Measurements from ENCODE around the gene OR9Q2. TPM values are rescaled to one million over a fixed set of nuclear protein-coding genes. Genes with fewer than 3 reads are reported as not detected.
"Not testable (repeated sequence)": the region's sequence is repeated elsewhere in the genome, so short reads cannot be mapped to it uniquely, and the experiment has no call there.

Gene OR9Q2
- total RNA-seq, 1 experiment from 2014 or later, result not detected

DNA sequence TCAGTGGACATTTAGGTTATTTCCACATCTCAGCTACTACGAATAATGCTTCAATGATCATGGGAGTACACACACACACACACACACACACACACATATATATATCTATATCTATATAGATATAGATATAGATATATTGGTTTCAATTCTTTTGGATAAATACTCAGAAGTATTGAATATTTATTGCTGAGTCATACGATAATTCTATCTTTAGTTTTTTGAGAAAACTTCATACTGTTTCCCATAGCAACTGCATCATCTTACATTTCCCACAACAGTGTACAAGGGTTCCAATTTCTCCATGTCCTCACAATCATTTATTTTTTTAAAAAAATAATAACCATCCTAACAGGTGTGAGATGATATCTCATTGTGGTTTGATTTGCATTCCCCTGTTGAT, 7.1 kb downstream of the OR9Q2 start:
- Mint-ChIP-seq H3K4me3 (ENCODE audit: unreplicated experiment) (no peak overlapping the region), H3K36me3 (ENCODE audit: insufficient read depth, unreplicated experiment) (peaks cover under 1% of the 10 kb centered on the region), H3K27ac (ENCODE audit: unreplicated experiment) (no peak overlapping the region), H3K4me1 (ENCODE audit: low read depth, unreplicated experiment) (peaks cover 36% of the 10 kb centered on the region), H3K27me3 (ENCODE audit: insufficient read depth, unreplicated experiment) (no peaks in the 10 kb centered on the region), H3K9me3 (ENCODE audit: unreplicated experiment) (peaks cover 38% of the 10 kb centered on the region)
- H3K27me3 ChIP-seq (replicated peaks; ENCODE audit: control insufficient read depth, insufficient read depth, low read length), result no peaks in the 10 kb centered on the region
- CTCF ChIA-PET, result no interaction called here
- POLR2A ChIA-PET, result no interaction called here
- no TSS peak for BruUV-seq (replicated peaks)
- no peak overlapping the region for H3K4me3 ChIP-seq (ENCODE audit: low read depth, low read length)
- H3K4me1 ChIP-seq, result peaks cover 33% of the 10 kb centered on the region
- TF ChIP-seq, protein P1, sequence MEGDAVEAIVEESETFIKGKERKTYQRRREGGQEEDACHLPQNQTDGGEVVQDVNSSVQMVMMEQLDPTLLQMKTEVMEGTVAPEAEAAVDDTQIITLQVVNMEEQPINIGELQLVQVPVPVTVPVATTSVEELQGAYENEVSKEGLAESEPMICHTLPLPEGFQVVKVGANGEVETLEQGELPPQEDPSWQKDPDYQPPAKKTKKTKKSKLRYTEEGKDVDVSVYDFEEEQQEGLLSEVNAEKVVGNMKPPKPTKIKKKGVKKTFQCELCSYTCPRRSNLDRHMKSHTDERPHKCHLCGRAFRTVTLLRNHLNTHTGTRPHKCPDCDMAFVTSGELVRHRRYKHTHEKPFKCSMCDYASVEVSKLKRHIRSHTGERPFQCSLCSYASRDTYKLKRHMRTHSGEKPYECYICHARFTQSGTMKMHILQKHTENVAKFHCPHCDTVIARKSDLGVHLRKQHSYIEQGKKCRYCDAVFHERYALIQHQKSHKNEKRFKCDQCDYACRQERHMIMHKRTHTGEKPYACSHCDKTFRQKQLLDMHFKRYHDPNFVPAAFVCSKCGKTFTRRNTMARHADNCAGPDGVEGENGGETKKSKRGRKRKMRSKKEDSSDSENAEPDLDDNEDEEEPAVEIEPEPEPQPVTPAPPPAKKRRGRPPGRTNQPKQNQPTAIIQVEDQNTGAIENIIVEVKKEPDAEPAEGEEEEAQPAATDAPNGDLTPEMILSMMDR (IDR thresholded peaks at IDR 0.05; ENCODE audit: insufficient read depth in 1 of 2, low read depth in 1 of 2, low read length in 1 of 2, severe bottlenecking in 1 of 2, unreplicated experiment in 1 of 2), result no peak
- peaks cover 8% of the 10 kb centered on the region for H3K9me3 ChIP-seq
- no peak for DNase-seq
- intact Hi-C loops (cut with micrococcal nuclease; ENCODE audit: unreplicated experiment), result no loop called here
- H3K36me3 ChIP-seq (ENCODE audit: control insufficient read depth, insufficient read depth, low read length), result no peaks in the 10 kb centered on the region

DNA sequence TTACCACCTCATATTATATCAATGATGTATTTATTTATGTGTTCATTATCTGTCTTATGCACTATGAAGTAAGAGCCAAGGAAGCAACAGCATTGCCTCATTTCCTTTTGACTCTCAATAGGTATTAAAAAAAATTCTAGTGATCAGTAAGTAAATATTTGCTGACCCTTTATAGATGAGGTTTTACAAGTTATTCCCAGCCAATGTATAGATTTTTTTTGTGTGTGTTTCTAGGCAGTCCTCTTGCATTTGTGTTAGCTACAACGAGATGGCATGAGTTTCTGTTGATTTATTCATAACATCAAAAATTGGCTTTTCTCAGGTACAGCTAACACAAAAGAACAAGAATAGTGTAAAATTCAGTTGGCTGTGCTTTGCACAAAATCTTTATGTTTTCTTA, 10.4 kb downstream of the OR9Q2 start:
- no TSS peak for BruUV-seq (replicated peaks)
- Mint-ChIP-seq H3K4me1 (ENCODE audit: low read depth, unreplicated experiment) (peaks cover 9% of the 10 kb centered on the region), H3K4me3 (ENCODE audit: unreplicated experiment) (no peak overlapping the region), H3K36me3 (ENCODE audit: insufficient read depth, unreplicated experiment) (no peaks in the 10 kb centered on the region), H3K27ac (ENCODE audit: unreplicated experiment) (no peak overlapping the region), H3K9me3 (ENCODE audit: unreplicated experiment) (peaks cover 48% of the 10 kb centered on the region), H3K27me3 (ENCODE audit: insufficient read depth, unreplicated experiment) (no peaks in the 10 kb centered on the region)
- Histone ChIP-seq H3K36me3 (ENCODE audit: control insufficient read depth, insufficient read depth, low read length) (no peaks in the 10 kb centered on the region), H3K4me3 (ENCODE audit: low read depth, low read length) (no peak overlapping the region), H3K4me1 (peaks cover 2% of the 10 kb centered on the region; the same call in 1 of the 2 replicates), H3K27me3 (replicated peaks; ENCODE audit: control insufficient read depth, insufficient read depth, low read length) (no peaks in the 10 kb centered on the region), H3K9me3 (peaks cover 5% of the 10 kb centered on the region; the same call in 1 of the 2 replicates)
- TF ChIP-seq, protein P1 (IDR thresholded peaks at IDR 0.05; ENCODE audit: insufficient read depth in 1 of 2, low read depth in 1 of 2, low read length in 1 of 2, severe bottlenecking in 1 of 2, unreplicated experiment in 1 of 2), result no peak
- POLR2A ChIA-PET, result no interaction called here
- intact Hi-C loops (cut with micrococcal nuclease; ENCODE audit: unreplicated experiment), result no loop called here
- DNase-seq, result no peak
- CTCF ChIA-PET, result no interaction called here

DNA sequence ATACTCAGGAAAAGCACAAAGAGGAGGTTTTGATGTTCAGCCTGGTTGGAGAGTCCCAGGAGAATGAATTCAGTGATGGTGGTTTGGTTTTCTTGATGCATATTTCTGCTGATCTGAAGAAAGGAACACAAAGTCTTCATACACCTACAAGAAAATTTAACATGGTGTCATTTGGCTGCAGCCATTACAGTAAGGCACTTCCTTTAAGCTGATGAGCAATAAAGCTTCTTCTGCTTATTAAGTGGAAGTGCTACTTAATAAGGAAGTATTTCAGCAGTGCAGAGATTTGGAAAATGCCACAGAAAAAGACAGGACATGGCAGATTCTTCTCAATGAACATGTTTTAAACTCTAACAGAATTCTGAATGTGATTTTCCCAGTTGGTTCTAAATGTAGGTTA, 15.2 kb downstream of the OR9Q2 start, which contains the start of gene OR1S2:
TSS of gene OR1S2 (minus strand) at position 101 of the 400 bp plus-strand sequence. CDS start at position 101, 0 bp downstream.
- Mint-ChIP-seq H3K4me3 (ENCODE audit: unreplicated experiment) (no peak within 1 kb of the TSS), H3K4me1 (ENCODE audit: low read depth, unreplicated experiment) (peaks cover 3% of the 10 kb centered on the region), H3K36me3 (ENCODE audit: insufficient read depth, unreplicated experiment) (no peaks in the 10 kb centered on the region), H3K9me3 (ENCODE audit: unreplicated experiment) (peaks cover 25% of the 10 kb centered on the region), H3K27ac (ENCODE audit: unreplicated experiment) (no peak within 1 kb of the TSS), H3K27me3 (ENCODE audit: insufficient read depth, unreplicated experiment) (no peaks in the 10 kb centered on the region)
- no peaks in the 10 kb centered on the region for H3K36me3 ChIP-seq (ENCODE audit: control insufficient read depth, insufficient read depth, low read length)
- no peak for DNase-seq
- intact Hi-C loops (cut with micrococcal nuclease; ENCODE audit: unreplicated experiment), result no loop called here
- CTCF ChIA-PET, result no interaction called here
- POLR2A ChIA-PET, result no interaction called here
- H3K27me3 ChIP-seq (replicated peaks; ENCODE audit: control insufficient read depth, insufficient read depth, low read length), result no peaks in the 10 kb centered on the region
- H3K9me3 ChIP-seq, result no peaks in the 10 kb centered on the region
- H3K4me1 ChIP-seq, result no peaks in the 10 kb centered on the region; the same call in 1 of the 2 replicates
- no TSS peak for BruUV-seq (replicated peaks)
- TF ChIP-seq, protein P1 (IDR thresholded peaks at IDR 0.05; ENCODE audit: insufficient read depth in 1 of 2, low read depth in 1 of 2, low read length in 1 of 2, severe bottlenecking in 1 of 2, unreplicated experiment in 1 of 2), result no peak
- H3K4me3 ChIP-seq (ENCODE audit: low read depth, low read length), result no peak within 1 kb of the TSS

DNA sequence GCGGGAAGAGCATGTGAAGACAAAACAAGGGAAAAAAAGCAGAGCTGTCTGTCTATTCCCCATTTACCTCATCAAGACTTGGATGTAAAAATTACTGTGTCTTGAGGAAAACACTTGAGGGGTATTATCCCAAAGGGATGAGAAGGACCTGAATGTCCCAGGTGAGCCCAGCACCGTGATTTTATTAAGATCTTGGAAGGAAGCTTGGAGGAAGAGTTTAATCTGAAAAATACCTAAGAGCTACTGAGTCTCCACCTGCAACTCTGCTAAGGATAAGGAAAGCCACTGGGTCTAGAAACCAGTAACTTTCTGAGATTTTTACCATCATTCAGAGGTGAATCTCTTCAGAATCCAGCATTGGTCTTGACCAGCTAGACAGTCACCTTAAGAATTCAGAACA, 23.6 kb downstream of the OR9Q2 start, which contains the start of gene OR1S1:
TSS of gene OR1S1 (plus strand) at position 301 of the 400 bp plus-strand sequence.
- H3K4me1 ChIP-seq; H3K36me3 ChIP-seq (ENCODE audit: control insufficient read depth, insufficient read depth, low read length); POLR2A ChIA-PET; H3K36me3 Mint-ChIP-seq (ENCODE audit: insufficient read depth, unreplicated experiment); CTCF ChIA-PET; H3K4me3 ChIP-seq (ENCODE audit: low read depth, low read length); H3K4me3 Mint-ChIP-seq (ENCODE audit: unreplicated experiment); H3K27ac Mint-ChIP-seq (ENCODE audit: unreplicated experiment); H3K27me3 Mint-ChIP-seq (ENCODE audit: insufficient read depth, unreplicated experiment); DNase-seq; BruUV-seq (replicated peaks); H3K4me1 Mint-ChIP-seq (ENCODE audit: low read depth, unreplicated experiment); intact Hi-C loops (cut with micrococcal nuclease; ENCODE audit: unreplicated experiment); H3K9me3 ChIP-seq; H3K27me3 ChIP-seq (replicated peaks; ENCODE audit: control insufficient read depth, insufficient read depth, low read length): not testable (repeated sequence)
- H3K9me3 Mint-ChIP-seq (ENCODE audit: unreplicated experiment), result peaks cover 11% of the 10 kb centered on the region

Measured in Caco-2 (cell line).